ENCODE measurements around the gene UXS1.

DNA sequence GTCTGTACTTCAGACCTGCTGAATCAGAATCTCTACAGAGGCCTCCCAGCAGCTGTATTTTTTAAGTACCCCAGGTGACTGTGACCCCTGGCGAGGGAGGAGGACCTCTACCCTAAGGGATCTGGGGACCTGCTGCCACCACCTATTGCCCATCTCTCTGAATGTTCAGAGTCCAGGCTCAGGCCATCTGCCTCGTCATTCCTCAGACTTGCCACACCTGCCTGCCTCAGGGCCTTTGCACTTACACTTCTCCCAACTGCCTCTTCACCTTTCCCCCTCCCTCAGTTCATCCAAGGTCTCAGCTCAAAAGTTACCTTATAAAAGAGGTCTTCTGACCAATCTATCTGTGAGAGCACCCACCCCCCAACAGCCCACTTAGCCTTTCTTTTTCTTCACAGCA, 21.5 kb downstream of the UXS1 start:
- TF ChIP-seq POLR2A (IDR thresholded peaks at IDR 0.05): no peak
- TF ChIP-seq CTCF (IDR thresholded peaks at IDR 0.05): no peak

All from heart left ventricle (tissue), 13 donors.